Measurements from ENCODE around the gene SLC5A10.

Gene SLC5A10

GRCh38 chr17:18995220-18995619 lies 43.3 kb downstream of the SLC5A10 start:
- H3K9ac ChIP-seq (ENCODE audit: low read length): no peak overlapping the region
- H3K9me3 ChIP-seq (replicated peaks; ENCODE audit: insufficient read depth, low read length): no peaks in the 10 kb centered on the region
- no peak overlapping the region for H3K4me2 ChIP-seq (ENCODE audit: low read depth, low read length)
- H3K4me3 ChIP-seq (ENCODE audit: low read length): no peak overlapping the region
- peaks cover 8% of the 10 kb centered on the region; the same call in 1 of the 2 replicates for H3F3A ChIP-seq (ENCODE audit: insufficient read depth, low read length)
- no peaks in the 10 kb centered on the region for H3K27me3 ChIP-seq (replicated peaks; ENCODE audit: insufficient read depth, low read length)
- H4K20me1 ChIP-seq (ENCODE audit: insufficient read depth, low read length): no peaks in the 10 kb centered on the region
- H3K27ac ChIP-seq (ENCODE audit: low read length): no peak overlapping the region
- no peaks in the 10 kb centered on the region for H3K9me2 ChIP-seq (replicated peaks; ENCODE audit: insufficient read depth, low read length)
- no peak for DNase-seq
- peaks cover 24% of the 10 kb centered on the region for H3K4me1 ChIP-seq (ENCODE audit: low read length)
- TF ChIP-seq, protein P1, sequence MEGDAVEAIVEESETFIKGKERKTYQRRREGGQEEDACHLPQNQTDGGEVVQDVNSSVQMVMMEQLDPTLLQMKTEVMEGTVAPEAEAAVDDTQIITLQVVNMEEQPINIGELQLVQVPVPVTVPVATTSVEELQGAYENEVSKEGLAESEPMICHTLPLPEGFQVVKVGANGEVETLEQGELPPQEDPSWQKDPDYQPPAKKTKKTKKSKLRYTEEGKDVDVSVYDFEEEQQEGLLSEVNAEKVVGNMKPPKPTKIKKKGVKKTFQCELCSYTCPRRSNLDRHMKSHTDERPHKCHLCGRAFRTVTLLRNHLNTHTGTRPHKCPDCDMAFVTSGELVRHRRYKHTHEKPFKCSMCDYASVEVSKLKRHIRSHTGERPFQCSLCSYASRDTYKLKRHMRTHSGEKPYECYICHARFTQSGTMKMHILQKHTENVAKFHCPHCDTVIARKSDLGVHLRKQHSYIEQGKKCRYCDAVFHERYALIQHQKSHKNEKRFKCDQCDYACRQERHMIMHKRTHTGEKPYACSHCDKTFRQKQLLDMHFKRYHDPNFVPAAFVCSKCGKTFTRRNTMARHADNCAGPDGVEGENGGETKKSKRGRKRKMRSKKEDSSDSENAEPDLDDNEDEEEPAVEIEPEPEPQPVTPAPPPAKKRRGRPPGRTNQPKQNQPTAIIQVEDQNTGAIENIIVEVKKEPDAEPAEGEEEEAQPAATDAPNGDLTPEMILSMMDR (IDR thresholded peaks at IDR 0.05; ENCODE audit: low read length): no peak
- TF ChIP-seq EZH2 (optimal IDR thresholded peaks at IDR 0.05; ENCODE audit: low read depth, low read length) (no peak), EZH2phosphoT487 (IDR thresholded peaks at IDR 0.05; ENCODE audit: low read length) (no peak)
- H3K36me3 ChIP-seq (replicated peaks; ENCODE audit: insufficient read depth, low read length): no peaks in the 10 kb centered on the region
- peaks cover 54% of the 10 kb centered on the region for H3K79me2 ChIP-seq (ENCODE audit: low read length)
- H2AFZ ChIP-seq (ENCODE audit: low read length): no peak overlapping the region

DNA sequence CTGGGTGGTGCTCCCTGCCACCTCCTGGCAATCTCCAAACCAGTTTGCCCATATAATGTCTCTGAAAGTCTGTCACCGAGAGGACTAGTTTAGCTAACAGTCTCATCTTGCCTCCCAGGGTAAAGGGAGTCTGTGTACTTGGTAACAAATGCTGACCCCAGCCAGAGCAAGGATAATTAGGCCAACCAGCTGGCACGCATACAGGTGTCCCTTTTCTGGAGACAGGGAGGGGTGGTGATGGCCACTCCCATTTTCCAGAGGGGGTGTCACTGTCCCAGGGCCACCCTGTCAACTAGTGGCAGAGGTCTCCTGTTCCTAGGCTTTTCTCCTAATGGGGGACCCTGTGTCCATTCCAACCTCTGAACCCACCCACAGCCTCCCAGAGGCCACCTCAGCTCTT lies 44.5 kb downstream of the SLC5A10 start:
- no peak overlapping the region for H2AFZ ChIP-seq (ENCODE audit: low read length)
- H3F3A ChIP-seq (ENCODE audit: insufficient read depth, low read length): peaks cover 8% of the 10 kb centered on the region; the same call in 1 of the 2 replicates
- H3K4me1 ChIP-seq (ENCODE audit: low read length): peaks cover 24% of the 10 kb centered on the region
- DNase-seq: no peak
- TF ChIP-seq, protein P1 (IDR thresholded peaks at IDR 0.05; ENCODE audit: low read length): no peak
- TF ChIP-seq EZH2 (optimal IDR thresholded peaks at IDR 0.05; ENCODE audit: low read depth, low read length) (no peak), EZH2phosphoT487 (IDR thresholded peaks at IDR 0.05; ENCODE audit: low read length) (no peak)
- no peak overlapping the region for H3K27ac ChIP-seq (ENCODE audit: low read length)
- no peaks in the 10 kb centered on the region for H3K27me3 ChIP-seq (replicated peaks; ENCODE audit: insufficient read depth, low read length)
- no peak overlapping the region for H3K4me3 ChIP-seq (ENCODE audit: low read length)
- H3K4me2 ChIP-seq (ENCODE audit: low read depth, low read length): no peak overlapping the region
- no peaks in the 10 kb centered on the region for H3K9me3 ChIP-seq (replicated peaks; ENCODE audit: insufficient read depth, low read length)
- H3K79me2 ChIP-seq (ENCODE audit: low read length): peaks cover 46% of the 10 kb centered on the region
- H3K9ac ChIP-seq (ENCODE audit: low read length): no peak overlapping the region
- H3K9me2 ChIP-seq (replicated peaks; ENCODE audit: insufficient read depth, low read length): no peaks in the 10 kb centered on the region
- H4K20me1 ChIP-seq (ENCODE audit: insufficient read depth, low read length): no peaks in the 10 kb centered on the region
- no peaks in the 10 kb centered on the region for H3K36me3 ChIP-seq (replicated peaks; ENCODE audit: insufficient read depth, low read length)

- no peaks in the 10 kb centered on the region for H3K36me3 ChIP-seq (replicated peaks; ENCODE audit: insufficient read depth, low read length)
- TF ChIP-seq EZH2phosphoT487 (IDR thresholded peaks at IDR 0.05; ENCODE audit: low read length) (no peak), EZH2 (optimal IDR thresholded peaks at IDR 0.05; ENCODE audit: low read depth, low read length) (no peak)
- TF ChIP-seq, protein P1 (IDR thresholded peaks at IDR 0.05; ENCODE audit: low read length): no peak
- H3K79me2 ChIP-seq (ENCODE audit: low read length): peaks cover 45% of the 10 kb centered on the region
- no peaks in the 10 kb centered on the region for H3K9me3 ChIP-seq (replicated peaks; ENCODE audit: insufficient read depth, low read length)
- H3K4me2 ChIP-seq (ENCODE audit: low read depth, low read length): no peak overlapping the region
- no peak overlapping the region for H3K9ac ChIP-seq (ENCODE audit: low read length)
- H3F3A ChIP-seq (ENCODE audit: insufficient read depth, low read length): peaks cover 8% of the 10 kb centered on the region; the same call in 1 of the 2 replicates
- no peak overlapping the region for H2AFZ ChIP-seq (ENCODE audit: low read length)
- no peaks in the 10 kb centered on the region for H3K9me2 ChIP-seq (replicated peaks; ENCODE audit: insufficient read depth, low read length)
- peaks cover 16% of the 10 kb centered on the region for H3K4me1 ChIP-seq (ENCODE audit: low read length)
- no peaks in the 10 kb centered on the region for H3K27me3 ChIP-seq (replicated peaks; ENCODE audit: insufficient read depth, low read length)
- H3K4me3 ChIP-seq (ENCODE audit: low read length): no peak overlapping the region
- H3K27ac ChIP-seq (ENCODE audit: low read length): no peak overlapping the region
- DNase-seq: no peak
- no peaks in the 10 kb centered on the region; the same call in 1 of the 2 replicates for H4K20me1 ChIP-seq (ENCODE audit: insufficient read depth, low read length)
These were observed 45.8 kb downstream of the SLC5A10 start for GRCh38 chr17:18997650-18998196.
